PC-3 (cell line): ENCODE results near the gene ANGPTL4. TPM values are rescaled to one million over a fixed set of nuclear protein-coding genes. Genes with fewer than 3 reads are reported as not detected.
"Not testable (repeated sequence)": the region's sequence is repeated elsewhere in the genome, so short reads cannot be mapped to it uniquely, and the experiment has no call there.

Experiments used
- ATAC-seq: fragments of 200-7000 bp; cut with Tn5 transposase; 2 replicates; pipeline ENCODE4 v1.9.1; 2020; ENCODE audit warnings: mild to moderate bottlenecking, moderate library complexity
- BruUV-seq: library from RNA; stranded (reverse); fragments of 400-500 nt; replicated peaks from 2 replicates; lab custom pipeline; 2021; lab: Mats Ljungman, UMichigan
- CTCF ChIA-PET: fragments of 300-600 bp; sonication (Branson Sonifier 250); formaldehyde crosslinking; loops from one replicate; lab custom pipeline; 2022; ENCODE audit warnings: antibody characterized with exemption; lab: Charles Lee
- POLR2A ChIA-PET: fragments of 300-600 bp; sonication (Branson Sonifier 250); formaldehyde crosslinking; loops from one replicate; lab custom pipeline; 2022; ENCODE audit warnings: antibody characterized with exemption; ENCODE audit not compliant: unreplicated experiment; lab: Charles Lee
- DNase-seq: peaks from one replicate; pipeline ENCODE4 v3.0.0-alpha.2; 2015
- H2AFZ ChIP-seq: fragments of 300-600 bp; sonication (generic); 2 replicates; pipeline ENCODE4 v1.6.0; 2016; ENCODE audit warnings: antibody characterized with exemption, low read length
- H3F3A ChIP-seq: fragments of 300-600 bp; sonication (generic); one replicate; pipeline ENCODE4 v1.6.0; 2017; ENCODE audit warnings: antibody characterized with exemption, low read length, control low read depth, mild to moderate bottlenecking; ENCODE audit not compliant: unreplicated experiment
- H3K27ac ChIP-seq: fragments of 300-600 bp; sonication (generic); 2 replicates; pipeline ENCODE4 v1.5.1; 2016; ENCODE audit warnings: mild to moderate bottlenecking, low read length
- H3K27me3 ChIP-seq: fragments of 300-600 bp; sonication (generic); 2 replicates; pipeline ENCODE4 v1.6.1; 2016; ENCODE audit warnings: low read length, mixed read lengths
- H3K36me3 ChIP-seq: fragments of 300-600 bp; sonication (generic); 2 replicates; pipeline ENCODE4 v1.6.1; 2016; ENCODE audit warnings: low read depth, mixed run types, low read length, mixed read lengths
- H3K4me1 ChIP-seq: fragments of 300-600 bp; sonication (generic); 2 replicates; pipeline ENCODE4 v1.5.1; 2016; ENCODE audit warnings: low read length; ENCODE audit not compliant: insufficient read depth
- H3K4me2 ChIP-seq: fragments of 300-600 bp; sonication (generic); 2 replicates; pipeline ENCODE4 v1.6.0; 2016; ENCODE audit warnings: low read length
- H3K4me3 ChIP-seq: fragments of 300-600 bp; sonication (generic); 2 replicates; pipeline ENCODE4 v1.5.1; 2016; ENCODE audit warnings: mild to moderate bottlenecking, low read length, mixed read lengths
- H3K79me2 ChIP-seq: fragments of 300-600 bp; sonication (generic); 2 replicates; pipeline ENCODE4 v1.6.1; 2017; ENCODE audit warnings: low read length, mixed read lengths
- H3K9ac ChIP-seq: fragments of 300-600 bp; sonication (generic); 2 replicates; pipeline ENCODE4 v1.6.0; 2016; ENCODE audit warnings: mild to moderate bottlenecking, low read length
- H3K9me2 ChIP-seq: fragments of 300-600 bp; sonication (generic); replicated peaks from 2 replicates; pipeline ENCODE4 v1.6.1; 2016; ENCODE audit warnings: mixed run types, low read length, mixed read lengths
- H3K9me3 ChIP-seq: fragments of 300-600 bp; sonication (generic); 2 replicates; pipeline ENCODE4 v1.6.1; 2016; ENCODE audit warnings: low read length, mixed read lengths
- H4K20me1 ChIP-seq: fragments of 300-600 bp; sonication (generic); 2 replicates; pipeline ENCODE4 v1.6.1; 2016; ENCODE audit warnings: low read length, mixed read lengths
- CTCF ChIP-seq: fragments of 300-600 bp; sonication (generic); conservative IDR thresholded peaks from 2 replicates; pipeline ENCODE4 v1.5.1; 2017; ENCODE audit warnings: antibody characterized with exemption, low read depth, mild to moderate bottlenecking, low read length
- EZH2 ChIP-seq: fragments of 300-600 bp; sonication (generic); IDR thresholded peaks from one replicate; pipeline ENCODE4 v1.6.1; 2017; ENCODE audit warnings: antibody characterized with exemption, mild to moderate bottlenecking, low read length; ENCODE audit not compliant: unreplicated experiment
- EZH2phosphoT487 ChIP-seq: fragments of 300-600 bp; sonication (generic); IDR thresholded peaks from 2 replicates; pipeline ENCODE4 v1.6.1; 2018; ENCODE audit warnings: mild to moderate bottlenecking, antibody characterized with exemption, low read length, borderline replicate concordance
- intact Hi-C: fragments of 100-400 bp; cut with micrococcal nuclease; formaldehyde crosslinking; loops from 2 replicates; pipeline ENCODE4 v1.9.0; 2023
- total RNA-seq: library from RNA; depleted of rRNA; stranded (reverse); fragments of >200 nt; gene quantifications from 2 replicates; pipeline ENCODE4 v1.2.3, GENCODE V29; 2014

Gene ANGPTL4
- total RNA-seq, 1 experiment from 2014 or later, result 6.7 TPM

DNA sequence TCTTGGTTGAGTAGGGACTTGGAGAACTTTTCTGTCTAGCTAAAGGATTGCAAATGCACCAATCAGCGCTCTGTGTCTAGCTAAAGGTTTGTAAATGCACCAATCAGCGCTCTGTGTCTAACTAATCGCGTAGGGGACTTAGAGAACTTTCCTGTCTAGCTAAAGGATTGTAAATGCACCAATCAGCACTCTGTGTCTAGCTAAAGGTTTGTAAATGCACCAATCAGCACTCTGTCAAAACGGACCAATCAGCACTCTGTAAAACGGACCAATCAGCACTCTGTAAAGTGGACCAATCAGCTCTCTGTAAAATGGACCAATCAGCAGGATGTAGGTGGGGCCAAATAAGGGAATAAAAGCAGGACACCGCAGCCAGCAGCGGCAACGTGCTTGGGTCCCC is 22.5 kb downstream of the ANGPTL4 start:
- intact Hi-C loops, H3K9me3 ChIP-seq, CTCF ChIA-PET, H3K4me2 ChIP-seq, ATAC-seq, H3K36me3 ChIP-seq, H3K9ac ChIP-seq, H4K20me1 ChIP-seq, H3K79me2 ChIP-seq, H3K27me3 ChIP-seq, H2AFZ ChIP-seq, H3K9me2 ChIP-seq, H3K4me3 ChIP-seq, DNase-seq, H3K27ac ChIP-seq, BruUV-seq, H3F3A ChIP-seq: not testable (repeated sequence)
- POLR2A ChIA-PET, result interaction anchor here (0.6 kb wide), 1 partner anchor 466 kb away, joined by 13 read pairs; the partner anchor contains the start of gene SNAPC2
- peaks cover 31% of the 10 kb centered on the region for H3K4me1 ChIP-seq

GRCh38 chr19:8386990-8387389 is 23.0 kb downstream of the ANGPTL4 start:
- H3K27me3 ChIP-seq, result no peaks in the 10 kb centered on the region
- intact Hi-C loops, result no loop called here
- H3K4me1 ChIP-seq, result peaks cover 31% of the 10 kb centered on the region
- H4K20me1 ChIP-seq, result peaks cover 12% of the 10 kb centered on the region
- H3K9me3 ChIP-seq, result no peaks in the 10 kb centered on the region
- peaks cover 12% of the 10 kb centered on the region for H3K79me2 ChIP-seq
- H3K9me2 ChIP-seq, result no peaks in the 10 kb centered on the region
- H3F3A ChIP-seq, result peaks cover 4% of the 10 kb centered on the region
- H3K27ac ChIP-seq, result no peak overlapping the region
- H3K4me2 ChIP-seq, result no peak overlapping the region
- H3K4me3 ChIP-seq, result no peak overlapping the region
- H3K9ac ChIP-seq, result no peak overlapping the region
- no peak for TF ChIP-seq EZH2
- no peak for TF ChIP-seq EZH2phosphoT487
- no peak for TF ChIP-seq CTCF
- ChIA-PET CTCF (no interaction called here), POLR2A (no interaction called here)
- H2AFZ ChIP-seq, result no peak overlapping the region
- H3K36me3 ChIP-seq, result no peaks in the 10 kb centered on the region
- no TSS peak for BruUV-seq
- DNase-seq (no peak), ATAC-seq (no peak)

DNA sequence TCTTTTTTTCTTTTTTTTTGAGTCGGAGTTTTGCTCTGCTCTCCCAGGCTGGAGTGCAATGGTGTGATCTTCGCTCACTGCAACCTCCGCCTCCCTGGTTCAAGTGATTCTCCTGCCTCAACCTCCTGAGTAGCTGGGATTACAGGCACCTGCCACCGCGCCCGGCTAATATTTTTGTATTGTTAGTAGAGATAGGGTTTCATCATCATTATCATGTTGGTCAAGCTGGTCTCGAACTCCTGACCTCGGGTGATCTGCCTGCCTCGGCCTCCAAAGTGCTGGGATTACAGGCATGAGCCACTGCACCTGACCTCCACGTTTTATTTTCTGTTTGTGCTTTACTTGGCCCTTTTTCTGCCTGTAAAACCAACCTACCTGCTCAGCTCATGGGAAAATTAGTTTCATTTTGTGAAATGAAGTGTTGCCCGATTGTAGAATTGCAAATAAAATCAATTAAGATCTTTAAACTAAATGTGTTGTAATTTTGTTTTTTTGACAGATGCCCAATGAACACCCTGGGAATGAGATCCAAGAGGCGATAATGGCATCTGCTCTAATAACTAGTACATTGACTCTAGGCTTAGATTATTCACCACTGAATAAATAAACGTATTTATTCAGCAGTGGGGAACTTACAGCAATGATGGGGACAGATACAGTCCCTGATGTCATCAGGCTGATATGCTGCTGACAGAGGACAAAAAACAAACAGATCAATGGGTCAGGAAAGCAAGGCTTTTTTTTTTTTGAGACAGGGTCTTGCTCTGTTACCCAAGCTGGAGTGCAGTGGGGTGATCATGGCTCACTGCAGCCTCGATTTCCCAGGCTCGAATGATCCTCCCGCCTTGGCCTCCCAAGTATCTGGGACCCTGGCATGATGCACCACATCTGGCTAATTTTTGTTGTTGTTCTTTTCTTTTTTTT is 24.0 kb downstream of the ANGPTL4 start:
- DNase-seq (peak; percentile 87), ATAC-seq (no peak)
- H3K9ac ChIP-seq, result peak overlapping the region; percentile 61
- H3K27me3 ChIP-seq, result no peaks in the 10 kb centered on the region
- peaks cover 4% of the 10 kb centered on the region for H3F3A ChIP-seq
- H3K4me3 ChIP-seq, result no peak overlapping the region
- BruUV-seq, result no TSS peak
- peak overlapping the region; percentile 91 for H3K27ac ChIP-seq
- H3K9me2 ChIP-seq, result no peaks in the 10 kb centered on the region
- ChIA-PET POLR2A (interaction anchor here (0.7 kb wide), 1 partner anchor 33 kb away, joined by 13 read pairs; no protein-coding TSS in a partner anchor), CTCF (interaction anchor here (0.5 to 0.6 kb wide), 2 partner anchors 47 to 415 kb away, joined by 5 to 7 read pairs; no protein-coding TSS in a partner anchor)
- H4K20me1 ChIP-seq, result peaks cover 14% of the 10 kb centered on the region
- peaks cover 22% of the 10 kb centered on the region for H3K79me2 ChIP-seq
- intact Hi-C loops, result no loop called here
- no peaks in the 10 kb centered on the region for H3K36me3 ChIP-seq
- no peak overlapping the region for H2AFZ ChIP-seq
- no peak for TF ChIP-seq EZH2phosphoT487
- no peak for TF ChIP-seq EZH2
- TF ChIP-seq CTCF, result no peak
- H3K4me1 ChIP-seq, result peaks cover 31% of the 10 kb centered on the region
- H3K9me3 ChIP-seq, result no peaks in the 10 kb centered on the region
- H3K4me2 ChIP-seq, result peak overlapping the region; percentile 47
